Suppressor macrophage (primary cell): ENCODE results near the gene METTL25.
"Not testable (repeated sequence)": the region's sequence is repeated elsewhere in the genome, so short reads cannot be mapped to it uniquely, and the experiment has no call there.

ENCODE experiments used
- DNase-seq, 4 experiments: peaks; one replicate each; pipeline ENCODE4 v3.0.0-alpha.2; 2020 to 2022
- total RNA-seq, 17 experiments: gene quantifications; one replicate each; lab custom pipeline; 2026; ENCODE audit warnings: mixed read lengths in 6 of 17, inconsistent platforms in 3 of 17; lab: John Stamatoyannopoulos, UW

Gene METTL25, protein sequence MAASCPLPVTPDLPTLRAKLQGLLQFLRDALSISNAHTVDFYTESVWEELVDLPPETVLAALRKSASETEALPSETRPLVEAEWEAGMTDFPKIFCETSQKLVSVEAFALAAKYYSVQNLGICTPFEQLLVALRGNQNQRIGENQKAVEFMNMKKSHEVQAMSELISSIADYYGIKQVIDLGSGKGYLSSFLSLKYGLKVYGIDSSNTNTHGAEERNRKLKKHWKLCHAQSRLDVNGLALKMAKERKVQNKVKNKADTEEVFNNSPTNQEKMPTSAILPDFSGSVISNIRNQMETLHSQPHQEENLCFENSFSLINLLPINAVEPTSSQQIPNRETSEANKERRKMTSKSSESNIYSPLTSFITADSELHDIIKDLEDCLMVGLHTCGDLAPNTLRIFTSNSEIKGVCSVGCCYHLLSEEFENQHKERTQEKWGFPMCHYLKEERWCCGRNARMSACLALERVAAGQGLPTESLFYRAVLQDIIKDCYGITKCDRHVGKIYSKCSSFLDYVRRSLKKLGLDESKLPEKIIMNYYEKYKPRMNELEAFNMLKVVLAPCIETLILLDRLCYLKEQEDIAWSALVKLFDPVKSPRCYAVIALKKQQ
- 3.1 to 15.7 (median 9.8) reads per million in 17 experiments for total RNA-seq

DNA sequence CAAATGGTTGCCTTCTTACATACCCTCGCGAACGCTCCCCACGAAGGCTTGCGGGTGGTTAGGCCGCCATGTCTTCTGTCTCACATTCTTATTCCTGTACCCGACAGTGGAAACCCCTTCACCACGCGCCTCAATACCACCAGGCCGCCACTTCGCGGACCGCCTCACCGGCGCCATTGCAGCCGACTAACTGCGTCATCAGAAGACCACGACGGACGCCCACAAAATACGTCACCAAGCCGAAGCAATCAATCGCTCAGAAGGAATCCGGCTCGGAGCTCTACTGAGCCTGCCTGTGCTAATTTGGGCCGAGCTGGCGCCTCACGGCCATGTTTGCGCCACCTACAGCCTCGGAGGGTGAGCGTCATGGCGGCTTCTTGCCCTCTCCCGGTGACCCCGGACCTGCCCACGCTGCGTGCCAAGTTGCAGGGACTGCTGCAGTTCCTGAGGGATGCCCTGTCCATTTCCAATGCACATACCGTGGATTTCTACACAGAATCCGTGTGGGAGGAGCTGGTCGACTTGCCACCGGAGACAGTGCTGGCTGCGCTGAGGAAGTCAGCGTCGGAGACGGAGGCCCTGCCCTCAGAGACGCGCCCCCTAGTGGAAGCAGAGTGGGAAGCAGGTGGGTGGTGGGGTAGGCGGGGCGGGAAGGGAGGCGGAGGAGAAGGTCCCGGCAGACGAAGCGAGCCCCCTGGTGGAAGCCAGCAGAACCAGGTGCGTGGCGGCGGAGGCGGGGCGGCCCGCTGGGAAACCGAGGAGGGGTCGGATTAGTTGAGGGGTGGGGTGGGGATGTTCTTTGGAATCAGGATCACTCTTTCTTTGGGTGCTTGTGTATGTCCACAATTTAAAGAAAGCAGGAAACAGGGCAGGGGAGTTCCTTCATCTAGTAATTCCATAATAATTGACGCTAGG is at the start of gene METTL25, which contains the start of gene CCDC59:
TSS of gene METTL25 (plus strand) at position 330 of the 915 bp plus-strand sequence. CDS start at position 367, 37 bp downstream.
TSS of gene CCDC59 (minus strand) at position 188 of the 915 bp plus-strand sequence. CDS start at position 177, 11 bp downstream.
- DNase-seq, result peak; percentile 98 to 99 (median 98)

- no peak for DNase-seq
Measured at GRCh38 chr12:82314406-82314892, 43.9 kb upstream of the METTL25 start.

DNA sequence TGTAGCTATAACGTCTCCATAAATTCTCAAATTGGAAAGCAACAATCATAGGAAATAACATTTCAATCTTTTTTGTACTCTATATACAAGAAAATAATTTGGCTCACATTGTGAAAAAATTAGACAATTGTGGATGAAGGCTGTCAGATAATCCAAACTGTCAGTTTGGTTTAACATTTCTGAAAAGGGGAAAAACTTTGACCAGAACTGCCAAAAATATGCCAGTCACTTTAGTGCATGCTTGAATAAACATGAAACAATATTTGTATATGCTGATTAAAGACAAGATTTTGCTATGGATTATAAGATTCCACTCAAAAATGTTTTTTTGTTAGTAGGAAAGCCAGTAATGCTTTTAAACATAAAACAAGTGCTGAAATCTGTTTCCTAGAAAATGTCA is 39.1 kb upstream of the METTL25 start:
- DNase-seq, result no peak

DNA sequence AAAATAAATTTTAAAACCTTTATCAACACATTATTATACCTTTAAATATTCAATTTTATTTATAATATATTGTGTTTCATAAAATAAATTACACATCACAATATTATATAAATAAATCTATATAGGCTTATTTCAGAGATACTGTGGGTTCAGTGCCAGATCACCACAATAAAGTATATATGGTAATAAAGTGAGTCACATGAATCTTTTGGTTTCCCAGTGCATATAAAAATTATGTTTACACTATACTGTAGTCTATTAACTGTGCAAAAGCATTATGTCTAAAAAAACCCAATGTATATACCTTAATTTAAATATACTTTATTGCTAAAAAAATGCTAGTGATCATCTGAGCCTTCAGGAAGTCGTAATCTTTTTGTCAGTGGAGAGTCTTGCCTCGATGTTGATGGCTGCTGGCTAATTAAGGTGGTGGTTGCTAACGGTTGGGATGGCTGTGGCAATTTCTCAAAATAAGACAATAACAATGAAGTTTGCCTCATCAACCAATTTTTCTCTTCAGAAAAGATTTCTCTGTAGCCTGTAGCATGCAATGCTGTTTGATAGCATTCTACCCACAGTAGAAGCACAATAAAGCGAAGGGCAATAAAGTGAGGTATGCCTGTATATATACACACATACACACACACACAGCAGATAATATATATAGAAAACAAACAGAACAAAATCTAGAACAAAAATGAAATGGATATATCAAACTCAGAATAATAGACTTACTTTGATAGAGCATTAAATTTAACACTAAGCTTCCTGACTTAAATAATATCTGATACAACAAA is 32.6 kb upstream of the METTL25 start:
- no peak for DNase-seq

DNA sequence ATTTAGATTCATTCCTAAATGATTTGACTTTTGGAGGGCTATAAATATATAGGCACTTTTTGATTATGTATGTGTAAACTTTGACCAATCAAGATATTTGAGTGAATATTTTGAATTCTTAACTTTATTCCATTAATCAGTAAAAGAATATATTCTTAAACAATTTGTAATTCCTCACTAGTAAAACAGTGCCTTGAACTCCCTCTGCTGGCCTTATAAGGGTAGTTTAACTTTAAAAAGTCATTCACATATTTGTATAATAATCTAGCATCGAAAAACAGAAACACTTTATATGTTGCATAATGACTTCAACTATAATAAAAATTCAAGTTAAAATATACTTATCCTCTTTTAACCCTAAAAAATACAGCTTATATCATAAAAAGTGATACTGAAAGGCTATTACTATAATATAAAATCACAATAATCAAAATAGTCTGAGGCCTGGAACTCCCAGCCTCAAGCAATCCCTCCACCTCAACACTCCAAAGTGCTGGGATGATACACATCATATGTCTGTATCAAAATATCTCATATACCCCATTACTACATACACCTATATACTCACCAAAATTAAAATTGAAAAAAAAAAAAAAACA is 31.3 kb upstream of the METTL25 start:
- DNase-seq, result peak; percentile 10 to 58 (median 38)

DNA sequence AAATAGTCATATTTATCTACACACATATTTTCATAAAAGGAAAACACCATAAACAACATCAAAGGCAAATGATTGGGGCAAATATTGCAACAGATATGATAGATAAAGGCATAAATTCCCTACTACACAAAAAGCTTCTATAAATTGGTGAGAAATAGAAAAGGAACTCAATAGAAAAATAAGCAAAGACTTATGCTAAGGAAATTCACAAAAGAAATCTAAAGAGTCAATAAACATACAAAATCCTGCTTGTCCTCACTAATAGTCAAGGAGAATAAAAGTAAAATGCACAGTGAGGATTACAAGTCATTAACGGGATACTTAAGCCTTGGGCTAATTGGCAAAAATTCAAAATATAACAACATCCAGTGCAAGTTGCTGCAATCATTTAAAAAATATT is 30.5 kb upstream of the METTL25 start:
- DNase-seq, result no peak

DNA sequence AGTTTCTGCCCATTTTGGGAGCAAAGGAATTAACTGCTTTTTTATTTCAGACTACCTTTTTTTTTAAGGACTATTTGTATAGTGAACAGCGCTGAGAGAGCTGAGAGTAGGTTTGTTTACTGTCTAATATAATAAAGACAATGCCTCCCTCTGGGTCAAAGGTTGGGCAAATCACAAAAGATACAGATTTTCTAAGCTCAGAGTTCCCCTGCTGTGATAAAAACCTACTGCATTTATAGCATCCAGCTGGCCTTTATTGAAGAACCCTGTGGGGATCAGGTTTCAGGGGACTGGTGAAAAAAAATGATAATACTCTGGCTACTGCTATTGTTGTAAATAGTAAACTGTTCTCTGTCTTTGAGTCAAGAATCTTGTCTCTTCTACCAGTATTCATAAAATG is 28.8 kb upstream of the METTL25 start:
- DNase-seq, result no peak

DNA sequence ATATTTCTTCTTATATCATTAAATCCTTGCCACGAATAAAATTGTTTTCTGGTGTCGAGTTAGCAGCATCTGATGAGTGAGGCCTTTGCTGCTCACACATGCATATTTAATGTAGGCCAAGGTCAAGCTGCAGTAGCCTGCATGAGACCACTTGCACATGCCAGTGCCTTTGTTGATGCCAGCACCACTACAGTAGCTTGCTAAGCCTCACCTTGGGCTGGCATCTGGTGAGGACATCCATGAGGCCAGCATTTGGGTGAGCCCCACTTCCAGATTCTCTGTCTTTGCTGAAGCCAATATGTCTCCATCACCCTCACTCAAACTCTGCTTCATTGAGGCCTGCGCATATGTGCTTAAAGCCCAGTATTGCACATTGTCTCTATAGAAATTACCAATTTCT is 8.2 kb upstream of the METTL25 start:
- DNase-seq, result no peak

DNA sequence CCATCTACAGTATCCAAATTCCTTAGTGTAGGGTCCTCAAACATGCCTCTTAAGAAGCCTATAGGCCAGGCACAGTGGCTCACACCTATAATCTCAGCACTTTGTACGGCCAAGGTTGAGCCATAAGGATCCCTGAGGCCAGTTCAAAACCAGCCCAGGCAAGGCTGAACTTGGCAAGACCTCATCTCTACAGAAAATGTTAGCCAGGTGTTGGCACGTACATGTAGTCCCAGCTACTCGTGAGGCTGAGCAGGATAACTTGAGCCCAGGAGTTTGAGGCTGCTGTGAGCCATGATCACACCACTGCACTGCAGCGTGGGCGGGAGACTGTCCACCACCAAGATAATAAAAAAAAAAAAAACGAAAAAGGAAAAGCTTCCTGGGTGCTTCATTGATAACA is 6.9 kb upstream of the METTL25 start:
- no peak for DNase-seq

DNA sequence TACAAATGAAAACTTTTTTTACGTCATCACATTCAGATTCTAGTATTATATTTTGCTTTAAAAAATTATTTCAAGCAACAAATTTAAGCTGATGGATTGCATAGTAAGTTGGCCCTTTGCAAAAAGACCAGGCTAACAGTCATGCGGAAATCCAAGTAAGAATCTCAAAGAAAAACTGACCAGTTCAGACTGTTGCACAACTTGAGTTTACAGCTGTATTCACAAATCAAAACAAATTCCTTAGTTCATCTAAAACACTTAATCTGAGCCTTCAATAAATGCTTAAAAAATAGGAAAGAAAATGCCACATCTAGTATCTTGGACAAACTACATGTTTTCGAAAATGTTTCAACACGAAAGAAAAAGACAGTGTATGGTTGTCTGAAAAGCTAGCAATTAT is 989 bp upstream of the METTL25 start:
- peak in 1 of 4 experiments; percentile 1 for DNase-seq

- peak in 1 of 4 experiments; percentile 7 for DNase-seq
Measured at GRCh38 chr12:82357845-82358199, 507 bp upstream of the METTL25 start.

- DNase-seq, result peak in 1 of 4 experiments; percentile 7
Measured at GRCh38 chr12:82359115-82359478, 768 bp downstream of the METTL25 start.

DNA sequence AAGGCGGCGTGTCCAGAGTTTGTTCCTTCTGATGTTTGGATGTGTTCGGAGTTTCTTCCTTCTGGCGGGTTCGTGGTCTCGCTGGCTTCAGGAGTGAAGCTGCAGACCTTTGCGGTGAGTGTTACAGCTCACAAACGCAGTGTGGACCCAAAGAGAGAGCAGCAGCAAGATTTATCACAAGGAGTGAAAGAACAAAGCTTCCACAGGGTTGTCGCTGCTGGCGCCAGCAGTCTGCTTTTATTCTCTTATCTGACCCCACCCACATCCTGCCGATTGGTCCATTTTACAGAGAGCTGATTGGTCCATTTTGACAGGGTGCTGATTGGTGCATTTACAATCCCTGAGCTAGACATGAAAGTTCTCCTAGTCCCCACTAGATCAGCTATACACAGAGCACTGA is 2.5 kb downstream of the METTL25 start:
- not testable (repeated sequence) for DNase-seq

DNA sequence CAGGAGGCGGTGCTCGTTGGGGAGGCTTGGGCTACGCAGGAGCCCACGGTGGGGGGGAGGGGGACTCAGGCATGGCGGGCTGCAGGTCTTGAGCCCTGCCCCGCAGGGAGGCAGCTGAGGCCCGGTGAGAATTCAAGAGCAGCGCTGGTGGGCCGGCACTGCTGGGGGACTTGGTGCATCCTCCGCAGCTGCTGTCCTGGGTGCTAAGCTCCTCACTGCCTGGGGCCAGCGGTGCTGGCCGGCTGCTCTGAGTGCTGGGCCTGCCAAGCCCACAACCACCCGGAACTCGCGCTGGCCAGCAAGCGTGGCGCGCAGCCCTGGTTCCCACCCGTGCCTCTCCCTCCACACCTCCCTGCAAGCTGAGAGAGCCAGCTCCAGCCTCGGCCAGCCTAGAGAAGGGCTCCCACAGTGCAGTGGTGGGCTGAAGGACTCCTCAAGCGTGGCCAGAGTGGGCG is 3.2 kb downstream of the METTL25 start:
- DNase-seq, result no peak

DNA sequence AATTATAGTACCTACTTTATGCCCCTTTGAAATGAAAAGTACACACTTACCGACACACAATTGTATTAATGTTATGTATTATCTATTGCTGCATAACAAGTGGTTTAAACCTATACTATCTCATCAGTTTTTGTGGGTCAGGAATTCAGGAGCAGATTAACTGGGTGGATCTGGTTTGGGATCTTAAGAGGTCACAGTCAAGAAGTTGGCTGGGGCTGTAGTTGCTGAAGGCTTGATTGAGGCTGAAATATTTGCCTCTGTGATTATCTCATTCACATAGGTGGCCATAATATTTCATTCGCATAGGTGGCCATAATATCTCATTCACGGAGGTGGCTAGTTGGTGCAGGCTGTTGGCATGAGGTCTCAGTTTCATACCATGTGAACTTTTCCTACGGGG is 5.7 kb downstream of the METTL25 start:
- DNase-seq, result no peak

- DNase-seq, result no peak
Measured at GRCh38 chr12:82366197-82366596, 7.9 kb downstream of the METTL25 start.

DNA sequence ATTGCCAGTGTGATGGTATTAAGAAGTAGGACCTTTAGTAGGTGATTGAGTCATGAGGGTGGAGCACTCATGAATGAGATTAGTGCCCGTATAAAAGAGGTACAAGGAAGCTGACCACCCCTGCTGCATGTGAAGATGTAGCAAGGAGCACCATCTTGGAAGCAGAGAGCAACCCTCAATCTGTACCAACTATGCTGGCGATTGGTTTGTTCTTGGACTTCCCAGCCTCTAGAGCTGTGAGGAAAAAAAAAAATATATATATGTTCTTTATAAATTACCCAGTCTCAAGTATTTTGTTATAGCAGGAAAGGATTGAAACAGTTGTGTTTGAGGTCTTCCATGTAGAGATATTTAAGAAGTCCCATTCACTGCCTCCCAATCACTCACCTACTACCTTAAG is 16.9 kb downstream of the METTL25 start:
- DNase-seq, result no peak

GRCh38 chr12:82378997-82379396 is 20.7 kb downstream of the METTL25 start:
- DNase-seq, result no peak

GRCh38 chr12:82383930-82384552 is 25.7 kb downstream of the METTL25 start:
- no peak for DNase-seq

- no peak for DNase-seq
Measured at GRCh38 chr12:82398879-82399278, 40.5 kb downstream of the METTL25 start.

GRCh38 chr12:82400819-82401218 is 42.5 kb downstream of the METTL25 start:
- no peak for DNase-seq
